ENCODE data around the gene CNOT1.

Gene CNOT1

GRCh38 chr16:58476791-58477190 is 152.8 kb downstream of the CNOT1 start:
- no peak for TF ChIP-seq CTCF (IDR thresholded peaks at IDR 0.05; ENCODE audit: insufficient read depth, missing control alignments)
- FAIRE-seq (no peak), DNase-seq (ENCODE audit: insufficient read length, low spot score) (no peak)

- DNase-seq (ENCODE audit: insufficient read length, low spot score) = no peak
- TF ChIP-seq CTCF (IDR thresholded peaks at IDR 0.05; ENCODE audit: insufficient read depth, missing control alignments) = no peak
- no peak for FAIRE-seq
Measured at GRCh38 chr16:58475091-58475619, 154.5 kb downstream of the CNOT1 start.

GRCh38 chr16:58474296-58474695 is 155.3 kb downstream of the CNOT1 start:
- FAIRE-seq (no peak), DNase-seq (ENCODE audit: insufficient read length, low spot score) (no peak)
- no peak for TF ChIP-seq CTCF (IDR thresholded peaks at IDR 0.05; ENCODE audit: insufficient read depth, missing control alignments)

GRCh38 chr16:58472827-58473226 is 156.8 kb downstream of the CNOT1 start:
- TF ChIP-seq CTCF (IDR thresholded peaks at IDR 0.05; ENCODE audit: insufficient read depth, missing control alignments) = no peak
- FAIRE-seq (no peak), DNase-seq (ENCODE audit: insufficient read length, low spot score) (no peak)

GRCh38 chr16:58472266-58472665 is 157.4 kb downstream of the CNOT1 start:
- DNase-seq (ENCODE audit: insufficient read length, low spot score) = no peak
- no peak for FAIRE-seq
- no peak for TF ChIP-seq CTCF (IDR thresholded peaks at IDR 0.05; ENCODE audit: insufficient read depth, missing control alignments)

- DNase-seq (ENCODE audit: insufficient read length, low spot score) (no peak), FAIRE-seq (no peak)
- no peak for TF ChIP-seq CTCF (IDR thresholded peaks at IDR 0.05; ENCODE audit: insufficient read depth, missing control alignments)
Measured at GRCh38 chr16:58471209-58471975, 158.2 kb downstream of the CNOT1 start.
